Mesothelial cell of epicardium (in vitro differentiated cells): ENCODE measurements around the gene SLC22A13. TPM values are rescaled to one million over a fixed set of nuclear protein-coding genes. Genes with fewer than 3 reads are reported as not detected.

Experiments
- DNase-seq, 2 experiments: peaks; one replicate each; pipeline ENCODE4 v3.0.0; 2021; ENCODE audit warnings: low spot score in 2 of 2; ENCODE audit not compliant: unreplicated experiment in 2 of 2
- H3K27ac Mint-ChIP-seq: 2 replicates; pipeline ENCODE4 v1.8.0; 2021; ENCODE audit warnings: mixed read lengths
- H3K27me3 Mint-ChIP-seq: 2 replicates; pipeline ENCODE4 v1.8.0; 2021; ENCODE audit warnings: low read depth, mixed read lengths
- H3K36me3 Mint-ChIP-seq: 2 replicates; pipeline ENCODE4 v1.8.0; 2021; ENCODE audit warnings: mixed read lengths
- H3K4me1 Mint-ChIP-seq: 2 replicates; pipeline ENCODE4 v1.8.0; 2021; ENCODE audit warnings: mixed read lengths
- H3K4me3 Mint-ChIP-seq: 2 replicates; pipeline ENCODE4 v1.8.0; 2021; ENCODE audit warnings: mild to moderate bottlenecking, moderate library complexity, mixed read lengths
- H3K9me3 Mint-ChIP-seq: 2 replicates; pipeline ENCODE4 v1.8.0; 2021; ENCODE audit warnings: mixed read lengths
- total RNA-seq: library from RNA; stranded (reverse); gene quantifications from 3 replicates; pipeline ENCODE4 v1.2.1, GENCODE V29; 2021
- TF ChIP-seq, protein P1 (sequence below): fragments of 200-600 bp; sonication (generic); IDR thresholded peaks from one replicate; pipeline ENCODE4 v1.5.0; 2021; ENCODE audit warnings: antibody characterized with exemption; ENCODE audit not compliant: unreplicated experiment

SLC22A13 gene
- total RNA-seq, 1 donor from 2014 or later = 0.85 TPM

- TF ChIP-seq, protein P1, sequence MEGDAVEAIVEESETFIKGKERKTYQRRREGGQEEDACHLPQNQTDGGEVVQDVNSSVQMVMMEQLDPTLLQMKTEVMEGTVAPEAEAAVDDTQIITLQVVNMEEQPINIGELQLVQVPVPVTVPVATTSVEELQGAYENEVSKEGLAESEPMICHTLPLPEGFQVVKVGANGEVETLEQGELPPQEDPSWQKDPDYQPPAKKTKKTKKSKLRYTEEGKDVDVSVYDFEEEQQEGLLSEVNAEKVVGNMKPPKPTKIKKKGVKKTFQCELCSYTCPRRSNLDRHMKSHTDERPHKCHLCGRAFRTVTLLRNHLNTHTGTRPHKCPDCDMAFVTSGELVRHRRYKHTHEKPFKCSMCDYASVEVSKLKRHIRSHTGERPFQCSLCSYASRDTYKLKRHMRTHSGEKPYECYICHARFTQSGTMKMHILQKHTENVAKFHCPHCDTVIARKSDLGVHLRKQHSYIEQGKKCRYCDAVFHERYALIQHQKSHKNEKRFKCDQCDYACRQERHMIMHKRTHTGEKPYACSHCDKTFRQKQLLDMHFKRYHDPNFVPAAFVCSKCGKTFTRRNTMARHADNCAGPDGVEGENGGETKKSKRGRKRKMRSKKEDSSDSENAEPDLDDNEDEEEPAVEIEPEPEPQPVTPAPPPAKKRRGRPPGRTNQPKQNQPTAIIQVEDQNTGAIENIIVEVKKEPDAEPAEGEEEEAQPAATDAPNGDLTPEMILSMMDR = no peak
- no peak overlapping the region for H3K27ac Mint-ChIP-seq
- peaks cover 19% of the 10 kb centered on the region for H3K27me3 Mint-ChIP-seq
- H3K4me3 Mint-ChIP-seq = no peak overlapping the region
- H3K9me3 Mint-ChIP-seq = no peaks in the 10 kb centered on the region
- no peaks in the 10 kb centered on the region for H3K36me3 Mint-ChIP-seq
- H3K4me1 Mint-ChIP-seq = no peaks in the 10 kb centered on the region
- DNase-seq = no peak
Observed at GRCh38 chr3:38311941-38312340, 46.3 kb downstream of the SLC22A13 start.

DNA sequence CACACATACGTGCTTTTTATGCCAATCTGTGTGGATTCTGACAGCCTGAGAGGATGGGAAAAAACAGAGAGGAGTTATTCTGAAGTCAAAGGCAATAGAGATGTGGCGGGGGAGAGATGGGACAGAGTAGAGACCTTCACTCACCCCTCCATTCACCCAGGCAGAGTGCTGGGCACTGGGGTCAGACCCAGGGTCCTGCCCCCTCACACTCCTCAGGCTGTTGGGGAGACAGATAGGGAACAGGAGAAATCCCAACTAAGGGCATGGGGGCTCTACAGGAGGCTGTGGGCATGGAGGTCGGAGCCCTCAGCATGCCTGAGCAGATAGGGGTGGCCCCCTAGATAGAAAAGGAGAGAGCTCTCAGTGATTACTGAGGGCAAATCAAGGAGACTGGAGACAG, 46.7 kb downstream of the SLC22A13 start:
- no peak for DNase-seq
- H3K27ac Mint-ChIP-seq = no peak overlapping the region
- TF ChIP-seq, protein P1 = no peak
- H3K36me3 Mint-ChIP-seq = no peaks in the 10 kb centered on the region
- H3K4me1 Mint-ChIP-seq = no peaks in the 10 kb centered on the region
- H3K9me3 Mint-ChIP-seq = no peaks in the 10 kb centered on the region
- peaks cover 19% of the 10 kb centered on the region for H3K27me3 Mint-ChIP-seq
- no peak overlapping the region for H3K4me3 Mint-ChIP-seq

- no peaks in the 10 kb centered on the region for H3K4me1 Mint-ChIP-seq
- DNase-seq = no peak
Observed at GRCh38 chr3:38313263-38313662, 47.7 kb downstream of the SLC22A13 start.

DNA sequence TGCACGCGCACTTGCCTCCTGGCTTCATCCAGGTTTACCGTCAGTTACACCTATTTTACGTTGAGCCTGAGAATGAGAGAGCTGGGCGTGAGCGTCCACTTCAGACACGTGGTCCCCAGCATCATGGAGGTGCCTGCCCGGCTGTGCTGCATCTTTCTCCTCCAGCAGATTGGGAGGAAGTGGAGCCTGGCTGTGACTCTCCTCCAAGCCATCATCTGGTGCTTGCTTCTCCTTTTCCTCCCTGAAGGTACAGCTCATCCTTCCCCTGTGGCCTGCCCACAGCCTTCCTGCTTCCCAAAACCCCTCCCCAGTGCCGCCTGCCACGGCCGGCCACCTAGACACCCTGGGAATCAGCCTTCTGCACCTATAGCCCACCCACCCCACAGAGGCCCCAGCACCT, 48.1 kb downstream of the SLC22A13 start:
- Mint-ChIP-seq H3K4me1 (no peaks in the 10 kb centered on the region), H3K36me3 (no peaks in the 10 kb centered on the region), H3K27ac (no peak overlapping the region), H3K9me3 (no peaks in the 10 kb centered on the region), H3K4me3 (no peak overlapping the region), H3K27me3 (peaks cover 16% of the 10 kb centered on the region)
- TF ChIP-seq, protein P1 = no peak
- no peak for DNase-seq

More at GRCh38 chr3:38313263-38313662, 47.7 kb downstream of the SLC22A13 start:
- Mint-ChIP-seq H3K4me3 (no peak overlapping the region), H3K27me3 (peaks cover 19% of the 10 kb centered on the region), H3K36me3 (no peaks in the 10 kb centered on the region), H3K9me3 (no peaks in the 10 kb centered on the region), H3K27ac (no peak overlapping the region)
- TF ChIP-seq, protein P1 = no peak

DNA sequence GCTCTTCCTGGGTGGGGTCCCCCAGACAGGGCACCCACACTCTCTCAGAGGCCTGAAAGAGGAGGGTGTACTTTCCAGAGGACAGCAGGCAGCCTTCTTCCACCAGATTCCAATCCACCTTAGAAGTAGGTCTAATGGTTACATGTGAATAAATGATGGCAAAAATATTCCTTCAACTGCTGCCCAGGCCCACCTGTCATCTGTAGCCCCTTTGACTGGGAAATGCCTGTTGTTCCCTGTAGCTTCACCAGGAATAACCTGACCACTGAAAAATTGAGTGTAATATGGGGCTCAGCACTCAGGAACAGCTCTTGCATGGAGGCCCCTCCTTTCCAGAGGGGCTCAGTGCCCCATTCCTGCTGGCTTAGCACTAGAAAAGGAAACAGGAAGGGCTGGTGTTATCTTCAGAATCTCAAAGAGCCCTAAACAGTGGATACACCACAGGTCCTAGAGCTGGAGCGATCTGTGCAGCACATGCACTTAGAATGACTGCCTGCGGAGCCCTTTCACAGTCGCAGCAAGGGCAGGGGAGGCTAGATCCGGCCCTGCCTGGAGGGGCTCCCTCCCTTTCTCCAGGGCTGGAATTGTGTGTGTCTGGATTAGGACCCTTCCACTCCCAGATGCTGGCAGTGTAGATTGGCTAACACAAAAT, 48.6 kb downstream of the SLC22A13 start:
- Mint-ChIP-seq H3K4me3 (no peak overlapping the region), H3K9me3 (no peaks in the 10 kb centered on the region), H3K27me3 (peaks cover 13% of the 10 kb centered on the region), H3K36me3 (no peaks in the 10 kb centered on the region), H3K27ac (no peak overlapping the region), H3K4me1 (no peaks in the 10 kb centered on the region)
- no peak for DNase-seq
- TF ChIP-seq, protein P1 = no peak
